Activated CD8-positive, alpha-beta memory T cell treated with anti-CD3 and anti-CD28 coated beads for 48 hours (primary cell): ENCODE measurements around the gene DNAJC9.

Source experiments
- DNase-seq, 3 experiments: peaks; one replicate each; pipeline ENCODE4 v3.0.0-alpha.2; 2020; ENCODE audit warnings: low read depth in 2 of 3, low spot score in 2 of 3

DNAJC9 gene

DNA sequence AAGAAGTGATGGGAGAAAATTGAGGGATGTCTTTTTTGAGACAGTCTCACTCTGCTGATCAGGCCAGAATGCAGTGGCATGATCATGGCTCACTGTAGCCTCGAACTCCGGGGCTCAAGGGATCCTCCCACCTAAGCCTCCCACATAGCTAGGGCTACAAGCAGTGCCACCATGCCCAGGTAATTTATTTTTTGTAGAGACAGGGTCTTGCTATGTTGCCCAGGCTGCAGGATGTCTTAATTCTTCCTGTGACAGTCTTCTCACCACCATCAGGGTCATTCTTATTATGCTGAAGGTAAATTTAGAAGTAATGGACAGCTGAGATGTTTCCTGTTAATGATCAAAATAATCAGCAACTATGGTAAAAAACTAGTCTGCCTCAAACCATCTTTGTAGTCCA is 7.1 kb downstream of the DNAJC9 start:
- DNase-seq, result no peak

DNA sequence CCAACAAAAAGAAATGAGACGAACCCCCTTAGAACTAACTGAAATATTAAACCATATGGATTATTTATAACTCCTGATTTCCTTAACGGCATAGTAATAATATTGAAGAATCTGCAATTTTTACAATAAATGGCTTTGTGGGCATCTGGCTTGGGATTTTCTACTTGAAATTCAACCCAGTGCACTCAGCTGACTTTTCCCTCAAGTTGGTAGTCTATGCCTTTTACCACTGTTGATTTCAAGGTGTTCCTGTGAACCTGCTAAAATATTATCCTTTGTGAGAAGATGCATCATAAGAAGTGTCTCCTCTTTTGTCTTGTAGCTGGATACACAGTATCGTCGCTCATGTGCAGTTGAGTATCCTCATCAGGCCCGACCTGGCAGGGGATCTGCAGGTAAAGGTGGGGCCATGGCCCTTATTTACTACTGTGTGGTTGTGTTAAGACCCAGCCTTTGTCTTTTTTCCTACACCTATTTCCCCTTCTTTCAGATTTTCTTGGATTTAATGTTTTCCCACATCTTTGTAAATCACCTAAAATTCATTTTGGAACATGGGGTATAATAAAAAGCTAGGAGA is 8.0 kb downstream of the DNAJC9 start:
- DNase-seq, result no peak

DNA sequence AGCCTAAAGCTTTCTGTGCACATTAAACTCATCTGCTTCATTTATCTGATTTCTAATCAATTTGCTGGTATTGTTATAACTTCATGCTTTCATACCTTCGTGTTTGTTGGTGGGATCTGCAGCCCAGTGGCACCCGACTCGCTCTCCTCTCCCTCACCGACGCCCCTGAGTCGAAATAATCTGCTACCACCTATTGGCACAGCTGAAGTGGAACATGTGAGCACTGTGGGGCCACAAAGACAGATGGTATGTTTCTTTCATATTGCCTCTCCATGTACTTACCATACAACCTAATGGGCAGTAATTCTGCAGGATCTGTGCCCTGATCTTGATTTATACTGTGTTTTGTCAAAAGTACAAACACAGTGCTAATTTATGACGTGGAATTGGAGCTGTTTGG is 12.4 kb downstream of the DNAJC9 start:
- no peak for DNase-seq

DNA sequence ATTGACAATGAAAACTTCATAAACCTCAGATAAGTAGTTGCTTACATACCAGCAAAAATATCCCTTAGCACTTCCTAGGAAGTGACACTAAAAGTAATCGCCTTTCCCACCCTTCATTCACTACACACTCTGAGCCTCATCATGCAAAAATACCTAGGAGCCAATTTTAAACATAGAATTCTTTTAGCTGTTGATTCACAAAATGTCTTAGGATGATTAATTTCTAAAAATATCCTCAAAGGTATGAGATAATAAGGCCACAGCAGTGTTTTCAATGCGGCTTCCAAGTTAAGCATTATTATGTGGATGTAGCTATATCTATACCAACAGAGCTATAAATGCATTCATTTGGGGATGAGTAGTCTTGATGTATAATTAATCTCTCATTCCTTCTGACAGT is 13.2 kb downstream of the DNAJC9 start:
- no peak for DNase-seq

DNA sequence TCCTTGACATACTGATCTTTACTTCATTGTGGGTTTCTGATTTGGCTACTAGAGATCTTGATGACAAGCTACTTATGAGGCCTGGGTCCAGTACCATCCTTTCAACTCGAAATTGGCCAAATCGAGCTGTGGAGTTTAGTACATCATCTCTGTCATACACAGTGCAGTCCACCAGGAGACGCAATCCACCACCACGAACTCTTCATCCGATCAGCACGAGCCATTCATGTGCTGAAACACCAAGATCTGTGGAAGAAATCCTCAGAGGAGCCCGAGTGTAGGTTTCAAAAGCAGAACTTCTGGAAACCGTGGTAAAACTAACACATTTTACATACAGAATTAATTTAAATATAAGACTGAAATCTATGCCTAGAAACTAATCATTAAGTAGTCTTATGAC is 14.2 kb downstream of the DNAJC9 start:
- no peak for DNase-seq

DNA sequence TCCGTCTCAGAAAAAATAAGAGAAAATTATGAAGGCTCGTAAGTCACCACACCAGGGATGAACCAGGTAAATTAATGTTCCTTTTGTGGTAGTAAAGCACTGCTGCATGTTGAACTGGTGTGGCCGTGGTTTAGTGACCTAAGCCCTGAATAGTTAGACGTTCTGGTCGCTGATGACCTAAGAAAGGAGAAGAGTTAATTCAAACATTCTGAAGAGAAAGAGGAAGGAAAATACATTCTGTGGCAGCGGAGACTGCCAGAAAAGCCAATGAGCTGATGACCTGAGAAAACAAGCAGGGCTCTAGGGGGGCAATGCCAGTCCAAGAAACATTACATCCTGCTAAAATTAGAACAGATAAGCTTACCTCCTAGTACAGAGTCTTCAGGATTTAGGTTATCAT is 17.5 kb downstream of the DNAJC9 start:
- no peak for DNase-seq

DNA sequence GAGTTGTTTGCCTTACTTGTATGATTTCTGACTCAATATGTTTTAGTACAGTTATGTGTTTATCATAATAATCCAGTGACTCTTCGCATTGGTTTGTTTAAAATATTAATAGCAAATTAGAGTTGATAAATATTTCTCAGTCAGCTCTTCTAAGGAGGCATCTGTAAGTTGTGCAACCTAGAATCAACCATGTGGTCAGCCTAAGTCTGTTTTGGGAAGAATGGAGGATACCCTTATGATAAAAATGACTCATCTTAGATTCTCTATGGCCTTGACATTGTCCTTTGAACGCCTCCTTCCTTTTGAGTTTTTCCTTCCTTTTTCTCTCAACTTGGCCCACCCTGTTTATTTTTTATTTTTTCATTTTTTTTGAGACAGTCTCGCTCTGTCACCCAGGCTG is 18.8 kb downstream of the DNAJC9 start:
- no peak for DNase-seq

DNA sequence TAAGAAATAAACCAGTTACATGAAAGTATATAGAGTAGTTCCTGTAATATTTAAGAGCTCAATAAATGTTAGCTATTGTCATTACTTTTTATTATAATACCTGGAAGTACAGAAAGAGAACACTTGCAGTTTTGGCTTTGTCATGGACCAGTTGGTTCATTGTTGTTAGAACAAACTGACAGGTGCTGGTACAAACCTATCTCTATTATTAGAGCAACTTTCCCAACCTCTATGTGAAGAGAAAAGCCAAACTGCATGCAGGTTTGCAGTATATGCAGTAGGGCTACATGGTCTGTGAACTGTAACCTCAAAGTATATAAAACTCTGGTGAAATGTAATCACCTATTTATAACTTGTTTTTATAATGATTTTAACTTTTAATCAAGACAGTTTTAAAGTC is 20.4 kb downstream of the DNAJC9 start:
- no peak for DNase-seq

DNA sequence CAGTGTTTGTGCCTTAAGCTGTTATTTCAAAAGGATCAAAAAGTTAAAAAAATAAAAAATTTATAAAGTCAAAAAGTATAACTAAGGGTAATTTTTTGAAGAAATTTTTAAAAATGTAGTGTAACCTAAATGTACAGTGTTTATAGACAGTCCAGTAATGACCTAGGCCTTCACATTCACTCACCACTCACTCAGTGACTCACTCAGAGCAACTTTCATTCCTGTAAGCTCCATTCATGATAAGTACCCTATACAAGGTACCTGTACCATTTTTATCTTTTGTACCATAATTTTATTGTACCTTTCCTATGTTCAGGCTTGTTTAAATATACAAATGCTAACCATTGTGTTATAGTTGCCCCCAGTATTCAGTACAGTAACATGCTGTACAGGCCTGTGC is 21.5 kb downstream of the DNAJC9 start:
- no peak for DNase-seq

DNA sequence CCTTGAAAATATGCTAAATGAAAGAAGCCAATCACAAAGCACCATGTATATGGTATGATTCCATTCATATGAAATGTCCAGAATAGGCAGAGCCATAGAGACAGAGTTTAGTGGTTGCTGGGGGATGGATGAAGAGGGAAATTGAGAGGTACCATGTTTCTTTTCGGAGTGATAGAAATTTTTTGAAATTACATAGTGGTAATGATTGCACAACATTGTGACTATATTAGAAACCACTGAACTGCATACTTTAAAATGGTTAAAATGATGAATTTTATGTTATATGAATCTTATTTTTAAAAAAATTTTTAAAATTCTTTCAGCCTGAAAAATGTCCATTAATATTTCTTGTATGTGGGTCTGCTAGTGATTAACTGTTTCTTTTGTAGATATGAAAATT is 26.1 kb downstream of the DNAJC9 start:
- no peak for DNase-seq

DNA sequence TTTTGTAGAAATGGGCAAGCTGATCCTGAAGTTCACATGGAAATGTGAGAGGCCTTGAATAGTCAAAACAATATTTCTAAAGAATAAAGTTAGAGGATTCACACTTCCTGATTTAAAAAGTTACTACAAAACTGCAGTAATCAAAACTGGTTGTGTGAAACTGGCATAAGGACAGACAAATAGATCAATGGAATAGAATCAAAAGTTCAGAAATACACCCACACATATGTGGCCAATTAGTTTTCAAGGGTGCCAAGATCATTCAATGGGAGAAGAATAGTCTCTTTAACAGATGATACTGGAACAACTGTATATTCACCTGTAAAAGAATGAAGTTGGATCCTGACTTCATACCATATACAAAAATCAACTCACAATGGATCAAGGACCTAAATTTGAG is 27.7 kb downstream of the DNAJC9 start:
- DNase-seq, result no peak

DNA sequence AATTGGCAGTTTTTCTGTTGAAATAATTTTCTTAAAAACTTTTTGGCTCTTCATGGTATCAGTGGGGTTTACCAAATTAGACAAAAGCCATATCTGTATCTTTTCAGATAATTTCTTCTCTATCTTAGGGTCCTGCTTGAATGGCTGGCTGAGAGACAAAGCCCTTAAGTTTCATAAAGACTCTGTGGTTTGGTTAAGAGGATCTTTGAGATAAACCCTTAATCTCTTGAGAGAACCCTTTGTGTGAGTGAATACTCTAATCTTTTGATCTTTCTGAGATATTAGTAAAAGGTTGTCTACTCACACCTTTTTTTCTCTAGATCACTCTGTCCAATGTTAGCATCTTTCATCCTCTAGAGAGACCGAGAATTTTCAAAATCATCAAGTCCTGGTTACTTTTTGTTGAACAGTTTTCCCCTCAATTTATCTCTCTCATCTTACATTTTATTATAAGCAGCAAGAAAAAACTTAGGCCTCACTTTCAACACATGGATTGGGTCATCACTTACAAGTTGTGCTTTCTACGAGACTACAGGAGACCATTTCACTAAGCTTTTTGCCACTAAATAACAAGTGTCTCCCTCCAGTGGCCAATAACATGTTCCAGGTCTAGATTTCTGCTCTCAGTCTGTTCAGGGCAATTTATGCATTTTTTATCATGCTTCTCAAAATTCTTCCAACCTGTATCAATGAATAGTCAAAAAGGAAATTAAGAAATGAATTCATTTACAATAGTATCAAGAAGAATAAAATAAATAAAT is 28.4 kb downstream of the DNAJC9 start:
- no peak for DNase-seq

DNA sequence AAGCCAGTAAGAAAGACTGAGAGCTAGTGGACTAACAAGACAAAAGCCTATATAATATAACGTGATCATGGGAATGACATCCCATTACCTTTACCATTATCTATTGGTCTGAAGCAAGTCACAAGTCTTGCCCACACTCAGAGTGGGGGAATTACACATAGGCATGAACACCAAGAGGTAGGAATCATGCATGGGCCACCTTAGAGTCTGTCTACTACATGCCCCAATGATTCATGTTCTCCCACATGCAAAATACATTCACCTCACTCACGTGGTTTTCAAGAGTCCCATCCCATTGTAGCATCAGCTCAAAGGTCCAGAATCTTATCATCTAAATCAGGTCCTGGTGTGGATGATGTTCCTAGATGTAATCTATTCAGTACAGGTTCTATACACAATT is 29.4 kb downstream of the DNAJC9 start:
- no peak for DNase-seq

DNA sequence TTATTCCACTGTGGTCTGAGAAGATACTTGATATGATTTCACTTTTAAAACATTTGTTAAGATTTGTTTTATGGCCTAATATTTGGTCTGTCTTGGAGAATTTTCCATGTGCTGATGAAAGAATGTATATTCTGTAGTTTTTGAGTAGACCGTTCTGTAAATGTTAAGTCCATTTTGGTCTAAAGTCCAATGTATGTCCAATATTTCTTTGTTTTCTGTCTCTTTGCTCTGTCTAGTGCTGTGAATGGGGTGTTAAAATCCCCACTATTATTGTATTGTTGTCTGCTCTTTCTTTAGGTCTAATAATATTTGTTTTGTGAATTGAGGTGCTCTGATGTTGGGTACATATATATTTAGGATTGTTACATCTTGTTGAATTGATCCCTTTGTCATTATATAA is 31.3 kb downstream of the DNAJC9 start:
- DNase-seq, result no peak

DNA sequence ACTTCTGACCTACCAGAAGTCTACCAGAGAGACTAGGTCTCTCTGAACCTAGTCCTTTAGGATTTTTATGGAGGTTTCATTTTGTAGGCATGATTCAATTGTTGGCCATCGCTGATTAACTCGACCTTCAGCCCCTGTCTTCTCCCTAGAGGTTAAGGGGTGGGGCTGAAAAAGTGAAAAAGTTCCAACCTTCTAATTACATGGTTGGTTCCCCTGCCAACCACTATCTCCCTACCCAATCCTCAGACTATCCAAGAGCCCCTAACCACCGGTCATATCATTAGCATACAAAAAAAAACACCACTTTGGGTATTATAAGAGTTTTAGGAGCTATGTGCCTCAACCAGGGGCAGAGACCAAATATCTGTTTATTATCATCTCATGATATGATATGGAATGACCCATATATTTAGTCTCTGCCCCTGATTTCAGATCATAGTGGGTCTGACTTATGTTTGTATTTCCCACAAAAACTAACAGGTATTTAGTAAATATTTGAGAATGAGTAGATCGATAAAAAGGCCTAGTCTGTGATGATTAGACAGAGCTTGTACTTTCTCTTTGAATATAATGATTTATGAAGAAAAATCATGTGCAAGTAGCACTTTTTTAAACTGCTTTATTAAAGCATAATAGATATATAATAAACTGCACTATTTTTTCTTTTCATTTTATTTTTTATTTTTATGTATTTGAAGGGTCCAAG is 35.8 kb downstream of the DNAJC9 start:
- no peak for DNase-seq

DNA sequence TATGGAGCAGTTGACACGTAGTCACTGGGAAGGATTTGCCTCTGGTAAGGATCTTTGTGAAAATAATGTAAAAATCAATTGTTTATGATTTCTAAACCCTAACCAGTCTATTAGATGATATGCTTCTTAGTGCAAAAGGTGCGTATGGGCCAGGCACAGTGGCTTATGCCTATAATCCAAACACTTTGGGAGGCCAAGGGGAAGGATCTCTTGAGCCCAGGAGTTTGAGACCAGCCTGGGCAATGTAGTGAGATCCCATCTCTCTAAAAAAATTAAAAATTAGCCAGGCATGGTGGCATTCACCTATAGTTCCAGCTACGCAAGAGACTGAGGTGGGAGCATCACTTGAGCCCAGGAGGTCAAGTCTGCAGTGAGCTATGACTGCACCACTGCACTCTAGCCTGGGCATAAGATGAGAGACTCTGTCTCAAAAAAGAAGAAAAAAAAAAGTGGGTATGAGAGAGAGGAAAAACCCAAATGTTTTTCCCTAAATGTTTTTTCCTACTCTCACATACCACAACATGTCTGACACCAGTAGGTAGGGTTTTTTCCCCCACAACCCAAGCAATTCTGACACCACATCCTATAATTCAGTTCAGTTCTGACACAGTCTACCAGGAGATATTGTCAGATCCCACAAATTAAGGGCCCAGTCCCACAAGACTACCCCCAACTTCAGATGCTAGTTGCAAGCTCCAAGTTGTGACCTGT is 36.5 kb downstream of the DNAJC9 start:
- no peak for DNase-seq

DNA sequence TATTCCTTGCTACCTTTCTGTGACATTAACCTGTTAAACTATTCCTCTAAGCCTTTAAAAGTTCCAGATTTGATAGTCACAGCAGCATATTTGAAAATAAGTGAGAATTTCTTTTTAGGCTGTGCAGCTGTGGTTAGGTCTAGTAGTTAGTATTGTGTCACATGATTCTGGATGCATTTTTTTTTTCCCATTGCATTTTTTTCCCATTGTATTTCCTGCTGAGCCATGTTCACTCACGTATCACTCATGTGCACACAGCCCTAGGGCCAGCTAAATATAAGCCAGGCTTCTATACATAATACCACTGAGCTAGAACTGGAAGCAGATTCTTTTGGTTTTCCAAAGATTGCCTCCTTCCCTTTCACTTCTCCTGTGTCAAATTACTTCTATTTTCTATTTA is 37.4 kb downstream of the DNAJC9 start:
- DNase-seq, result no peak

DNA sequence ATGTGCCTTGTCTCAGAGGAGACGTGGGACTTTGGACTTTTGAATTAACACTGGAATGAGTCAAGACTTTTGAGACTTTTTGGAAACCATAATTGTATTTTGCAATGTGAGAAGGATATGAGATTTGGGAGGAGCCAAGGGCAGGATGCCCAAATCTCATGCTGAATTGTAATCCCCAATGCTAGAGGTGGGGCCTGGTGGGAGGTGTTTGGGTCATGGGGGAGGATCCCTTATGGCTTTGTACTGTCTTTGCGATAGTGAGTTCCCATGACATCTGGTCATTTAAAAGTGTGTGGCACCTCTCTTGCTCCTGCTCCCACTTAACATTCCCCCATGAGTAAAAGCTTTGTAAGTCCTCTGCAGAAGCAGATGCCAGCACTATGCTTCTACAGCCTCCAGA is 39.2 kb downstream of the DNAJC9 start:
- DNase-seq, result no peak

DNA sequence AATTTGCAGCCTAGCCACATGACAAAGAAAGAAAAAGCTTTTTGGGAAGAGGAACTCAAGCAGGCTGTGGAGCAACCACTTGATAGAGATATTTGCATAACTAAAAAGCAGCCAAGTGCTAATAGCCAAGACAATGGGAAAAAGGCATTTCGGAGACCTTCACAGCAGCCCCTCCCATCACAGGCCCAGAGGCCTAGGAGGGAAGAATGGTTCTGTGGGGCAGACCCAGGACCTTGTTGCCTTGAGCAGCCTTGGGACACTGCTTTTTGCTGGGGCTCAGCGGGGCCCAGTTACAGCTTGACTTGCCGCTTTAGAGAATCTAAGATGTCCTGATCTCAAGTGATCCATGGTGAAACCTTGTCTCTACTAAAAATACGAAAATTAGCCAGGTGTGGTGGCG is 40.7 kb downstream of the DNAJC9 start:
- no peak for DNase-seq

DNA sequence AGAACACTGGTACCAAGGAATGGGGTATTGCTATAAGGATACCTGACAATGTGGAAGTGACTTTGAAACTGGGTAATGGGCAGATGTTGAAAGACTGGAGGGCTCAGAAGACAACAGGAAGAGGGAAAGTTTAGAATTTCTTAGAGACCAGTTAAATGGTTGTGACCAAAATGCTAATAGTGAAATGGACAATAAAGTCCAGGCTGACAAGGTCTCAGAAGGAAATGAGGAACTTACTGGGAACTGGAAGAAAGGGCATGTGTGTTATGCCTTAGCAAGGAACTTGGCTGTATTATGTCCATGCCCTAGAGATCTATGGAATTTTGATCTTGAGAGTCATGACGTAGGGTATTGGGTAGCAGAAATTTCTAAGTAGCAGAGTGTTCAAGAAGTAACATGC is 41.2 kb downstream of the DNAJC9 start:
- no peak for DNase-seq

DNA sequence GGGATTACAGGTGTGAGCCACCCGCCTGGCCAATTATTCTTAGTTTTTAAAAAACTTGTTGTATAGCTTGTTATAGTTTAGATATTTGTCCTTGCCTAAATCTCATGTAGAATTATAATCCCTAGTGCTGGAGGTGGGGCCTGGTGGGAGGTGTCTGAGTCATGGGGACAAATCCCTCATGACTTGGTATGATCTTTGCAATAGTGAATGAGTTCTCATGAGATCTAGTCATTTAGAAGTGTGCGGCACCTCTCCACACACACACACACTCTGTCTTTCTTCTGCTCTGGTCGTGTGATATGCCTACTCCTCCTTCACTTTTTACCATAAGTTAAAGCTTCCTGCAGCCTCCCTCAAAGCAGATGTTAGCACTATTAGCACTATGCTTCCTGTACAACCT is 42.0 kb downstream of the DNAJC9 start:
- DNase-seq, result no peak
